C4-2B (cell line): ENCODE measurements around the gene IQCB1.
"Not testable (repeated sequence)": the region's sequence is repeated elsewhere in the genome, so short reads cannot be mapped to it uniquely, and the experiment has no call there.

Experiments
- ZFX ChIP-seq: fragments of 450-650 bp; IDR thresholded peaks from 2 replicates; pipeline ENCODE4 v1.6.1; 2017
- TF ChIP-seq, protein P1 (sequence below): fragments of 450-650 bp; conservative IDR thresholded peaks from 2 replicates; pipeline ENCODE4 v1.5.1; 2017; ENCODE audit warnings: mild to moderate bottlenecking

DNA sequence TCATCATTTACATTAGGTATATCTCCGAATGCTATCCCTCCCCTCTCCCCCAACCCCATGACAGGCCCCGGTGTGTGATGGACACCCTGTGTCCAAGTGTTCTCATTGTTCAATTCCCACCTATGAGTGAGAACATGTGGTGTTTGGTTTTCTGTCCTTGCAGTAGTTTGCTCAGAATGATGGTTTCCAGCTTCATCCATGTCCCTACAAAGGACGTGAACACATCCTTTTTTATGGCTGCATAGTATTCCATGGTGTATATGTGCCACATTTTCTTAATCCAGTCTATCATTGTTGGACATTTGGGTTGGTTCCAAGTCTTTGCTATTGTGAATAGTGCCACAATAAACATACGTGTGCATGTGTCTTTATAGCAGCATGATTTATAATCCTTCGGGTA is 22.9 kb upstream of the IQCB1 start:
- TF ChIP-seq, protein P1, sequence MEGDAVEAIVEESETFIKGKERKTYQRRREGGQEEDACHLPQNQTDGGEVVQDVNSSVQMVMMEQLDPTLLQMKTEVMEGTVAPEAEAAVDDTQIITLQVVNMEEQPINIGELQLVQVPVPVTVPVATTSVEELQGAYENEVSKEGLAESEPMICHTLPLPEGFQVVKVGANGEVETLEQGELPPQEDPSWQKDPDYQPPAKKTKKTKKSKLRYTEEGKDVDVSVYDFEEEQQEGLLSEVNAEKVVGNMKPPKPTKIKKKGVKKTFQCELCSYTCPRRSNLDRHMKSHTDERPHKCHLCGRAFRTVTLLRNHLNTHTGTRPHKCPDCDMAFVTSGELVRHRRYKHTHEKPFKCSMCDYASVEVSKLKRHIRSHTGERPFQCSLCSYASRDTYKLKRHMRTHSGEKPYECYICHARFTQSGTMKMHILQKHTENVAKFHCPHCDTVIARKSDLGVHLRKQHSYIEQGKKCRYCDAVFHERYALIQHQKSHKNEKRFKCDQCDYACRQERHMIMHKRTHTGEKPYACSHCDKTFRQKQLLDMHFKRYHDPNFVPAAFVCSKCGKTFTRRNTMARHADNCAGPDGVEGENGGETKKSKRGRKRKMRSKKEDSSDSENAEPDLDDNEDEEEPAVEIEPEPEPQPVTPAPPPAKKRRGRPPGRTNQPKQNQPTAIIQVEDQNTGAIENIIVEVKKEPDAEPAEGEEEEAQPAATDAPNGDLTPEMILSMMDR, result not testable (repeated sequence)
- not testable (repeated sequence) for TF ChIP-seq ZFX
